HEK293T (cell line): ENCODE results near the gene CELA3B.
"Not testable (repeated sequence)": the region's sequence is repeated elsewhere in the genome, so short reads cannot be mapped to it uniquely, and the experiment has no call there.

Experiments
- CTCF ChIA-PET: fragments of 350-600 bp; formaldehyde crosslinking; extraction: SDS; loops from one replicate; lab custom pipeline; 2021; ENCODE audit warnings: antibody characterized with exemption, inconsistent platforms; lab: Yijun Ruan, JAX
- POLR2A ChIA-PET: fragments of 350-600 bp; formaldehyde crosslinking; extraction: SDS; loops from one replicate; lab custom pipeline; 2020; ENCODE audit warnings: antibody characterized with exemption, inconsistent platforms; lab: Yijun Ruan, JAX
- DNase-seq: peaks from one replicate; pipeline ENCODE4 v3.0.0; 2012; ENCODE audit warnings: mixed read lengths; ENCODE audit errors: extremely low spot score
- ARNT ChIP-seq: fragments of 450-650 bp; IDR thresholded peaks from 2 replicates; pipeline ENCODE4 v1.6.1; 2017; ENCODE audit warnings: mild to moderate bottlenecking
- BHLHE40 ChIP-seq: fragments of 450-650 bp; IDR thresholded peaks from 2 replicates; pipeline ENCODE4 v1.6.1; 2016; ENCODE audit warnings: mild to moderate bottlenecking, moderate library complexity, borderline replicate concordance
- CTBP1 ChIP-seq: fragments of 450-650 bp; IDR thresholded peaks from 2 replicates; pipeline ENCODE4 v1.6.1; 2016; ENCODE audit warnings: borderline replicate concordance
- ELF4 ChIP-seq: fragments of 450-650 bp; IDR thresholded peaks from 2 replicates; pipeline ENCODE4 v1.6.1; 2017; ENCODE audit warnings: antibody characterized with exemption
- FOXA1 ChIP-seq: fragments of 450-650 bp; IDR thresholded peaks from 2 replicates; pipeline ENCODE4 v1.6.1; 2016; ENCODE audit warnings: mild to moderate bottlenecking
- FOXK2 ChIP-seq: fragments of 450-650 bp; IDR thresholded peaks from 2 replicates; pipeline ENCODE4 v1.6.1; 2016; ENCODE audit warnings: mild to moderate bottlenecking
- FOXM1 ChIP-seq: fragments of 450-650 bp; IDR thresholded peaks from 2 replicates; pipeline ENCODE4 v1.6.1; 2017; ENCODE audit warnings: mild to moderate bottlenecking, borderline replicate concordance
- HDGF ChIP-seq: fragments of 450-650 bp; IDR thresholded peaks from 2 replicates; pipeline ENCODE4 v1.6.1; 2017; ENCODE audit warnings: antibody characterized with exemption, borderline replicate concordance
- L3MBTL2 ChIP-seq: fragments of 450-650 bp; conservative IDR thresholded peaks from 2 replicates; pipeline ENCODE4 v1.6.1; 2016; ENCODE audit warnings: mild to moderate bottlenecking
- LEF1 ChIP-seq: fragments of 450-650 bp; IDR thresholded peaks from 2 replicates; pipeline ENCODE4 v1.6.1; 2017; ENCODE audit warnings: mild to moderate bottlenecking, borderline replicate concordance
- NFRKB ChIP-seq: fragments of 450-650 bp; IDR thresholded peaks from 2 replicates; pipeline ENCODE4 v1.6.1; 2016; ENCODE audit warnings: mild to moderate bottlenecking, moderate library complexity
- PKNOX1 ChIP-seq: fragments of 450-650 bp; IDR thresholded peaks from 2 replicates; pipeline ENCODE4 v1.6.1; 2016
- SP1 ChIP-seq: fragments of 450-650 bp; IDR thresholded peaks from 2 replicates; pipeline ENCODE4 v1.6.1; 2017
- SUZ12 ChIP-seq: fragments of 450-650 bp; IDR thresholded peaks from 2 replicates; pipeline ENCODE4 v1.6.1; 2016; ENCODE audit warnings: mild to moderate bottlenecking
- TARDBP ChIP-seq: fragments of 450-650 bp; IDR thresholded peaks from 2 replicates; pipeline ENCODE4 v1.6.1; 2016
- ZNF384 ChIP-seq: fragments of 450-650 bp; IDR thresholded peaks from 2 replicates; pipeline ENCODE4 v1.6.1; 2016

The CELA3B gene

GRCh38 chr1:21963477-21964217 lies 13.2 kb upstream of the CELA3B start:
- ChIA-PET CTCF (interaction anchor here (0.6 to 0.7 kb wide), 2 partner anchors 27 to 1404 kb away, joined by 3 read pairs; partner anchors contain the start of gene HSPG2), POLR2A (no interaction called here)
- TF ChIP-seq FOXA1 (no peak), BHLHE40 (no peak), SUZ12 (no peak), ZNF384 (no peak), ARNT (no peak), SP1 (no peak), L3MBTL2 (no peak), ELF4 (no peak), HDGF (no peak), LEF1 (no peak), TARDBP (no peak), FOXM1 (no peak), PKNOX1 (no peak), NFRKB (no peak), FOXK2 (no peak)
- DNase-seq: peak; percentile 78

- ChIA-PET POLR2A (no interaction called here), CTCF (no interaction called here)
- no peak for DNase-seq
- TF ChIP-seq NFRKB (no peak), ELF4 (no peak), L3MBTL2 (no peak), FOXA1 (no peak), ARNT (no peak), LEF1 (no peak), CTBP1 (no peak)
Observed at GRCh38 chr1:21966247-21967000, 10.4 kb upstream of the CELA3B start.

GRCh38 chr1:21967216-21967615 lies 9.6 kb upstream of the CELA3B start:
- POLR2A ChIA-PET, CTCF ChIA-PET, DNase-seq: not testable (repeated sequence)

- CTCF ChIA-PET: interaction anchor here (0.6 kb wide), 1 partner anchor 252 kb away, joined by 3 read pairs; no protein-coding TSS in a partner anchor
- DNase-seq, POLR2A ChIA-PET: not testable (repeated sequence)
Observed at GRCh38 chr1:21969066-21969465, 7.8 kb upstream of the CELA3B start.

- CTCF ChIA-PET, POLR2A ChIA-PET, DNase-seq: not testable (repeated sequence)
Observed at GRCh38 chr1:21970523-21970922, 6.3 kb upstream of the CELA3B start.

GRCh38 chr1:21972973-21973441 lies 3.8 kb upstream of the CELA3B start:
- CTCF ChIA-PET, DNase-seq, POLR2A ChIA-PET: not testable (repeated sequence)

GRCh38 chr1:21973948-21974347 lies 2.9 kb upstream of the CELA3B start:
- CTCF ChIA-PET, DNase-seq, POLR2A ChIA-PET: not testable (repeated sequence)

GRCh38 chr1:21974699-21975098 lies 2.1 kb upstream of the CELA3B start:
- CTCF ChIA-PET, POLR2A ChIA-PET, DNase-seq: not testable (repeated sequence)

GRCh38 chr1:21975296-21975695 lies 1.5 kb upstream of the CELA3B start:
- CTCF ChIA-PET, DNase-seq, POLR2A ChIA-PET: not testable (repeated sequence)

- POLR2A ChIA-PET, DNase-seq, CTCF ChIA-PET: not testable (repeated sequence)
Observed at GRCh38 chr1:21978209-21978608, 1.4 kb downstream of the CELA3B start.

- CTCF ChIA-PET, POLR2A ChIA-PET, DNase-seq: not testable (repeated sequence)
Observed at GRCh38 chr1:21980515-21981220, 3.8 kb downstream of the CELA3B start.

GRCh38 chr1:21981253-21981652 lies 4.4 kb downstream of the CELA3B start:
- CTCF ChIA-PET: not testable (repeated sequence)

GRCh38 chr1:21982122-21982521 lies 5.3 kb downstream of the CELA3B start:
- DNase-seq, POLR2A ChIA-PET, CTCF ChIA-PET: not testable (repeated sequence)

More at GRCh38 chr1:21981253-21981652, 4.4 kb downstream of the CELA3B start:
- DNase-seq, POLR2A ChIA-PET: not testable (repeated sequence)

GRCh38 chr1:21983539-21983938 lies 6.7 kb downstream of the CELA3B start:
- CTCF ChIA-PET, POLR2A ChIA-PET, DNase-seq: not testable (repeated sequence)
